GDM1 (cell line): ENCODE measurements around the gene HIVEP3.

ENCODE experiments used
- DNase-seq: peaks from one replicate; lab custom pipeline; 2025; lab: John Stamatoyannopoulos, UW

Gene HIVEP3

DNA sequence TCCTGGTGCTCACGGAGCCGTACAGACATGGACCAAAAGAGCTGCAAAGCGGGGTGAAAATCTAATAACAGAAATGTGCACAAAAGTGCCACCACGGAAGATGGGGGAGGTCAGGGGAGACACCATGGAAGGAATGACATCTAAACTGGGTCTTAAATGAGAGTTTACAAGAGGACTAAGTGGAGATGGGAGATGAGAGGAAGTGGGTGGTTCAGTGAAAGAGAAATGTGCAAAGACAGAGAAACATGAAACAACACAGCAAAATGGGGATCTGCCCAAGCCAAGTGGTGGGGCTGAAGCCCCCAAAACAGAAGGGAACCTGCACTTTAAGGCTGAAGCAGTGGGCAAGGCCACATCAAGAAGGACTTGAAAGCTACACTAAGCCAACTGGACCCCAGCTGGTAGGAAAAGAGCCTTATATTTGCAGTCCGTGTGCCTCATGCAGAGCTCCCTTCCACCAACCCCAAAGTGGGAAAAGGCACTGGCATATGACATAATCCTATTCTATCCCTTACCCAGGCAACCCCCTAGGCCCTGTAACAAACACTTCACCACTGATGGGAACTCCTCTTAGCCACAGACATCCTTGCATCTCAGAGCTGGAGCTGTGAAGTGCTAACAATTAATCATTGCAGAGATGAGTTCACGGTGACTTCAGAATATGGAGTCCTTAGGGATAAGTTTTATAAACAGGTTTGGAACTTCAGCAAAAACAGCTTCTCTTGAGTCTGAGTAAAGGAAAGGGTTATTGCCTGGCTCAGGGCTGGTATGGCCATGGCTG lies 235.7 kb downstream of the HIVEP3 start:
- no peak for DNase-seq

- DNase-seq, result no peak
Observed at GRCh38 chr1:41682149-41682548, 236.6 kb downstream of the HIVEP3 start.

DNA sequence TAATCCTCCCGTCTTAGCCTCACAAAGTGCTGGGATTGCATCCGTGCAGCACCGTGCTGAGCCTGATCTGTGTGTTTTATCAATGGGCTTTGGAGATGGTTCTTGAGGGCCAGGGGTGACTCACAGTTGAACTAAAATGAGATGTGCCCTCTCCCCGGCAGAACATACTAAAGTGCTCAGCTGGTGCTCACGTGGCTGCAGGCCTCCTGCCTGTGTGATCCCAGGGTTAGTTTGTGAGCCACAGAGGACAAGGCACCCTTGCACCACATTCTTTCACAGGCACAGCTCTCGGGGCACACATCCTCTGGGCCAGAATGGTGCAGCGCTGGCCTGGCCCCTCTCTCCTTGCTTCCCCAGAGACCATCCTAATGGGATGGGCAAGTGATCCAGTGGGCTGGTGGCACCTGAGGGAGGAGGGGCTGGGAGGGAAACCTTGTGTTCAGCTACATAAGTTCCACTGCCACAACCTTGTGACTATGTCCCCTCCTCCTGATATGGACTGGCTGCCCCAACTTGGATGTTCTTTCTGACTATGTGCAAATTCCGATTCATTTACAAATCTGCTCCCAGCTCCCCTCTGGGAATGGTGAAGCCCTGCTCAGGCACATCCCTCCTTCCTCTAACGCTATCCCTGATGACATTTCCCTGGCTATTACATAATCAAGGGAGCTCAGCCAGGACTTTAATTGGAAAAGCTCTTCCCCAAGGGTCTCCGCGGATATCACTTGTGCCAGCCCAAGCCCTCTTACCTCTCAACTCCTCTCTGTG lies 237.2 kb downstream of the HIVEP3 start:
- DNase-seq, result no peak

- DNase-seq, result no peak
Observed at GRCh38 chr1:41679994-41680393, 238.7 kb downstream of the HIVEP3 start.

GRCh38 chr1:41679531-41679930 lies 239.2 kb downstream of the HIVEP3 start:
- DNase-seq, result no peak

DNA sequence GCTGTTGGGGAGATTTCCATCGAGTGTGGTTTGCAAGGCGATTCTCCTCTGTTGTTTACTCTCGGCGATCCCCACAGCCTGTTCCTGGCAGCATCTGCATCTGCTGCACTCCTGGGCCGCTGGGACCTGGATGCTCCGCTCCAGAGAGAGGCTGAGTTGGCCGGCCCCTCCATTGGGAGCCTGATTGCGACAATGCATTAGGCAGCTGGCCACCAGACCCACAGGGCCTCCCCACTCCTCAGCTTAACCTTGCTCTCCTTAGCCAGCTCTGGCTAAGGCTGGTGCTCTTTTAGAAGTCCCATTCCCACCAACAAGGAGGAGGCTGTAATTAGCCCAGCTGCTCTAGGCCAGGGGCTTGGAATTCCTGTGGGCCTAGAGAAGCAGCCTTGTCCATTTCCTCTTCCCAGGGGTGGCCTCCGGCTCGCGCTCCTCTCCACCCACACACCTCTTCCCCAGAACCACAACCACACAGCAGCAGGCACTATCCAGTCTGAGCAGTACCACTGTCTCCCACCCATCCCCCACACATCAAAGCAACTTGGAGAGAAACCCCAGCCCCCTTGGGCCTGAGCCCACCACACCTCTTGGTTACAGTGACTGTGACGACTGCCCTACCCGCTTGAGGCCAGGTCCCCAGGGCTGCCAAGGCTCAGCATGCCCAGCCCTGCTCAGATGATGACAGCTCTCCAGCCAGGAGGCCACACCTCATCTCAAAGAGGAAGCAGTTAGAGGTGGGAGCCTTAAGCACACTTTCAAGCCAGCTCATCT lies 240.4 kb downstream of the HIVEP3 start:
- DNase-seq, result peak; percentile 45

GRCh38 chr1:41677620-41678019 lies 241.1 kb downstream of the HIVEP3 start:
- DNase-seq, result no peak

- no peak for DNase-seq
Observed at GRCh38 chr1:41675401-41675800, 243.3 kb downstream of the HIVEP3 start.

GRCh38 chr1:41674522-41674921 lies 244.2 kb downstream of the HIVEP3 start:
- DNase-seq, result no peak

- DNase-seq, result no peak
Observed at GRCh38 chr1:41673806-41674205, 244.9 kb downstream of the HIVEP3 start.

- DNase-seq, result peak; percentile 29
Observed at GRCh38 chr1:41673378-41673777, 245.3 kb downstream of the HIVEP3 start.

GRCh38 chr1:41672641-41673361 lies 245.9 kb downstream of the HIVEP3 start:
- no peak for DNase-seq

- DNase-seq, result no peak
Observed at GRCh38 chr1:41672173-41672572, 246.5 kb downstream of the HIVEP3 start.

DNA sequence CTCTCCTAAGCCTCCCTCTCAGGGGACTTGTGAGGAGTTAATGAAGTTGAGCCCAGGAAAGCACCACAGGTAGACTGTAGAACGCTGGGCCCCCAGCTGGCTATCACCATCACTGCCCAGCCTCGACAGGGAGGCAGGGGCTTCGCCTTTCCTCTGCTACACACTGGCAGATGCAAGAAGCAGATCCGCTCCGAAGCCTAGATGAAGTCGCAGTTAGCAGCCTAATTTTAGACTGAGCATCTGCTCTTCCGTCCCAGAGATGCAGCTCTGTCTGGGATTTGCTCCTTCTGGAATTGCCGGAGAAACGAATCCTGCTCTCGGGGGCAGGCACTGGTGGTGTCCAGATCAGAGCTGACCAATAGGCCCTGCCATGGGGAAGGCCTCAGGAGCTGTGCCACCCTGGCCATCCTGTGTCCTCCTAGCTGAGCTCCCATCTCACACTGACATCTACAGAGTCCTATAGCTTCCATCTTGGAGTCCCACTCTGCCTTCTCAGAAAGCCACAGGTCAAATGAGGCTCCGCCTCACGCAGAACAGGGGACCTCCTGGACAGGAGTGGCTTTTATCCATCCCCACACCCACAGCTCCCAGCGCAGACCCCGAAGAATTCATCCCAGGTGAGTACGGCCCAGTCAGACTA lies 247.5 kb downstream of the HIVEP3 start:
- no peak for DNase-seq

DNA sequence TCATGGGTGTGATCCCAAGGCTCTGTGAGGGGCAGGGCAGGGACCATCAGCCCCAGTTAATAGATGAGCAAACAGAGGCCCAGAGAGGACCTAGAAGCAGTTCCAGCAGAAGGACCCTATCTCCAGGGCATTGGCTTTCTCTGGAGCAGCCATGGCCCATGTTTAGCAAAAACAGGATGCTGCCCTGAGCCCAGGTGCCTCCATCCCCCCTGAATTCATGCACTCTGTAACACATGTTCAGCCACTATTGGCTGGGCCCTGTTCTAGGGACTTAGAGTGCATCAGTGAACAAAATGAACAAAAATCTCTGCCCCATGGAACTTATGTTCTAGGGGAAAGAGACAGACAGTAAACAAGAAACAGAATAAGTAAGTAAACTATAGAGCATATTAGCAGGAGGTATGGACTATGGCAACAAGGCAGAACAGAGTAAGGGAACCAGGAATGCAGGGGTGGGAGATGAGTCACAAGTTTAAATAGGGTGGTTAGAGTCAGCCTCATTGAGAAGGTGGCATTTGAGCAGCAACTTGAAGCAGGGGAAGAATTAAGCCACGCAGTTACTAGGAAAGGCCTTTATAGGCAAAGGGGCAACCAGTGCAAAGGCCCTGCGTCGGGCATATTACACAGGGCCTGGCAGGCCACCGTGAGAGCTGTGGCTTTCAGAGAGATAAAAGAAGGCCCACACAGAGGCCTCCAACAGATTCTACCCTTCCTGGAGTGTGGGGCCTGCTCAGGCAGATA lies 248.3 kb downstream of the HIVEP3 start:
- no peak for DNase-seq

- DNase-seq, result no peak
Observed at GRCh38 chr1:41668967-41669366, 249.8 kb downstream of the HIVEP3 start.

GRCh38 chr1:41668054-41668660 lies 250.6 kb downstream of the HIVEP3 start:
- DNase-seq, result no peak

DNA sequence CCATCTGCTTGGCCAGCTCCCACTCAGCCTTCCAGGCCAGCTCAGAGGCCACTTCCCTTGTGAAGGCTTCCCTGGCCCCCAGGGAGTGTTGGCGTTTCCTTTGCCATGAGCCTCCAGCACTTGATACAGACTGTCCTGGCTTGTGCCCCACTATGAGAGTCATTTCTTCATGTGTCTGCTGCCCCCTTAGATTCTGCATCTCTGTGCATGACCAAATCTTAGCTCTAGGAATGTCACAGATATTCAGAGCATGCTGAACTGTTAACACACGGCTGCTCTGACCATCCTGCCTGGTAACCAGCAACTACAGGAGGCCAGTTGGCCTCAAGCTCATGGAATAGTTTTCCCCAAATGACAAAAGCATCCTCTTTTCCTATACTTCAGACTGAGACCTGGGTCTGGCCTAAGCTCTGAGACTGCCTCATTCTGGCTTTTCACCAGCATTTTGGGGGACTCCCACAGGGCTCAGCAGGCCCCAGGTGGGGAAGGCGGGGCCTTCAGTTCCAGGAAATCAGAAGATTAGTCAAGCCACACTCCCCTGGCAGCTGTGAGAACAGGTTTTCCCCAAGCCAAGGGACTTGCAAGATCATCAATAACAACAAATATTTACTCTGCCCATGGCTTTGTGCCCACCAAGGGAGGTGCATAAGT lies 251.6 kb downstream of the HIVEP3 start:
- DNase-seq, result no peak

DNA sequence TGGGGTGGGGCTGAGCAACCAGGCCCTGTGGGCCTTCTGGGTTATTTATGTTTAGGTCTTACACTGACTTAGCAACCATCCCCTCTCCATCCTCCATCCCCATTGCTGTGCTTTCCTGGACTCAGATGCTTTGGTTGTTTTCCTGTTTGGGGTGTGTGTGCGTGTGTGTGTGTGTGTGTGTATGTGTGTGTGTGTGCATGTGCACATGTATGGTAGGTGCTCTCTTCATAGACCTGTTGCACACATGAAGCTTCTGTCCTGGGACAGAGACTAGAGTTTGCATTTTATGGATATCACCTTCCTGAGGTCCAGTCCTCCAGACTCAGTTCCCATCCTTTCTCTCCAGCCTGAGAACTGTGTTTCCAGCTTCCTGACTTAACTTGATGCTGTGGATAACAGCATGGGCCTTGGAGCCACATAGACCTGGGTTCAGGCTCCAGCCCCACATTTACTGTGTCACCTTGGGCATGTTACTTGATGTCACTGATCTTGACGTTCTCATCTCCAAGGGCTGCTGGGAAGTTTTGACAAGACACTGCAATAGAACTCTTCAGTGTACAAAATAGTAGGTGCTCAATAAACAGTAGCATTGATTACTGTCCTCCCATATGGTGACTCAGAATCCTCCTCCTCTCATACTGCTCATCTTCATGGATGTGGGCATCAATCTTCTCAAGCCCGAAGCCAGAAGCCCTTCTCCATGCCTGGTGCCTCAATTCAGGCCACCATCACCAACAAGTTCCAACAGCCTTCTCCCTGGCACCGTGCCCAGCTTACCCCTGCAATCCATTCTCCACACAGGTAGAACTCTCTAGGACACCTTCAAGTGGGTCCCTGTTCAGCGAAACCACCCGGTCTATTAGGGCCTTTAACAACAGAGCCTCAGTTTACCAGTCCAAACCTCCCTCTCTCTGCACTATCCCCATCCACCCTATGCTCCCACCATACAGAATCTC lies 252.5 kb downstream of the HIVEP3 start:
- DNase-seq, result no peak
